Peyer's patch (tissue), 4 donors: ENCODE results near the gene DIS3L2.
"Not testable (repeated sequence)": the region's sequence is repeated elsewhere in the genome, so short reads cannot be mapped to it uniquely, and the experiment has no call there.

Source experiments
- POLR2A ChIP-seq, 2 donors: fragments of 450-650 bp; IDR thresholded peaks; one replicate each; pipeline ENCODE4 v1.5.1; 2017; ENCODE audit warnings: antibody characterized with exemption in 2 of 2, mild to moderate bottlenecking in 2 of 2, moderate library complexity in 2 of 2
- TF ChIP-seq, protein P1 (sequence below), 6 experiments: fragments of 450-650 bp in 4 of 6; fragments of 200-600 bp in 2 of 6; sonication (generic) in 1 of 6; IDR thresholded peaks; one replicate each; pipeline ENCODE4 v1.5.1; 2017 to 2019; ENCODE audit warnings: antibody characterized with exemption in 6 of 6, mild to moderate bottlenecking in 3 of 6, moderate library complexity in 1 of 6

DNA sequence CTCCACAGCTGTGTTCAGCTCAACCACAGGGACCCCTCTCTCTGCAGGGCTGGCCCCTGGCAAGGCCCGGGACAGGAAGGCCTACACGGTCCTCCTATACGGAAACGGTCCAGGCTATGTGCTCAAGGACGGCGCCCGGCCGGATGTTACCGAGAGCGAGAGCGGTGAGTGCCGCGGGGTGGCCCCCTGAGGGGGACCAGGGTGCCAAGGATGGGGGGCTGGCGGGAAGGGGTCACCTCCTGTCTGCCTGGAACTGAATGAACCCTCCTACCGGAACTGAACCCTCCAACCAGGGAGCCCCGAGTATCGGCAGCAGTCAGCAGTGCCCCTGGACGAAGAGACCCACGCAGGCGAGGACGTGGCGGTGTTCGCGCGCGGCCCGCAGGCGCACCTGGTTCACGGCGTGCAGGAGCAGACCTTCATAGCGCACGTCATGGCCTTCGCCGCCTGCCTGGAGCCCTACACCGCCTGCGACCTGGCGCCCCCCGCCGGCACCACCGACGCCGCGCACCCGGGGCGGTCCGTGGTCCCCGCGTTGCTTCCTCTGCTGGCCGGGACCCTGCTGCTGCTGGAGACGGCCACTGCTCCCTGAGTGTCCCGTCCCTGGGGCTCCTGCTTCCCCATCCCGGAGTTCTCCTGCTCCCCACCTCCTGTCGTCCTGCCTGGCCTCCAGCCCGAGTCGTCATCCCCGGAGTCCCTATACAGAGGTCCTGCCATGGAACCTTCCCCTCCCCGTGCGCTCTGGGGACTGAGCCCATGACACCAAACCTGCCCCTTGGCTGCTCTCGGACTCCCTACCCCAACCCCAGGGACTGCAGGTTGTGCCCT, 419.9 kb downstream of the DIS3L2 start:
- not testable (repeated sequence) for TF ChIP-seq POLR2A (IDR thresholded peaks at IDR 0.05)
- TF ChIP-seq, protein P1, sequence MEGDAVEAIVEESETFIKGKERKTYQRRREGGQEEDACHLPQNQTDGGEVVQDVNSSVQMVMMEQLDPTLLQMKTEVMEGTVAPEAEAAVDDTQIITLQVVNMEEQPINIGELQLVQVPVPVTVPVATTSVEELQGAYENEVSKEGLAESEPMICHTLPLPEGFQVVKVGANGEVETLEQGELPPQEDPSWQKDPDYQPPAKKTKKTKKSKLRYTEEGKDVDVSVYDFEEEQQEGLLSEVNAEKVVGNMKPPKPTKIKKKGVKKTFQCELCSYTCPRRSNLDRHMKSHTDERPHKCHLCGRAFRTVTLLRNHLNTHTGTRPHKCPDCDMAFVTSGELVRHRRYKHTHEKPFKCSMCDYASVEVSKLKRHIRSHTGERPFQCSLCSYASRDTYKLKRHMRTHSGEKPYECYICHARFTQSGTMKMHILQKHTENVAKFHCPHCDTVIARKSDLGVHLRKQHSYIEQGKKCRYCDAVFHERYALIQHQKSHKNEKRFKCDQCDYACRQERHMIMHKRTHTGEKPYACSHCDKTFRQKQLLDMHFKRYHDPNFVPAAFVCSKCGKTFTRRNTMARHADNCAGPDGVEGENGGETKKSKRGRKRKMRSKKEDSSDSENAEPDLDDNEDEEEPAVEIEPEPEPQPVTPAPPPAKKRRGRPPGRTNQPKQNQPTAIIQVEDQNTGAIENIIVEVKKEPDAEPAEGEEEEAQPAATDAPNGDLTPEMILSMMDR (IDR thresholded peaks at IDR 0.05), result not testable (repeated sequence)
